CD14-positive monocyte (primary cell): ENCODE results near the gene EIF2B2. TPM values are rescaled to one million over a fixed set of nuclear protein-coding genes. Genes with fewer than 3 reads are reported as not detected.
A peak's percentile ranks its signal among the peaks of the same experiment; 100 is the strongest.

ENCODE experiments used
- DNase-seq, 3 donors: peaks; one replicate each; pipeline ENCODE4 v3.0.0-alpha.2; 2011 to 2022
- H2AFZ ChIP-seq: 2 replicates; pipeline ENCODE4 v1.6.0; 2012; ENCODE audit warnings: mild to moderate bottlenecking, low read depth, low read length, inconsistent platforms; ENCODE audit not compliant: insufficient read depth, poor library complexity, severe bottlenecking
- H3K27ac ChIP-seq, 2 donors: 1 replicate in 1 of 2; 2 replicates in 1 of 2; pipeline ENCODE4 v1.5.1; 2012 to 2013; ENCODE audit warnings: low read length in 2 of 2, control low read depth in 1 of 2, inconsistent platforms in 1 of 2, low read depth in 1 of 2, mild to moderate bottlenecking in 1 of 2
- H3K27me3 ChIP-seq, 2 donors: one replicate each; pipeline versions ENCODE4 v1.6.0 to v1.6.1; 2011 to 2013; ENCODE audit warnings: low read length in 2 of 2; ENCODE audit not compliant: control insufficient read depth in 2 of 2, insufficient read depth in 2 of 2
- H3K36me3 ChIP-seq, 2 donors: replicated peaks in 1 of 2; 1 replicate in 1 of 2; 2 replicates in 1 of 2; pipeline versions ENCODE4 v1.5.1 to v1.6.1; 2012 to 2013; ENCODE audit warnings: low read length in 2 of 2, control low read depth in 1 of 2, inconsistent platforms in 1 of 2, mild to moderate bottlenecking in 1 of 2; ENCODE audit not compliant: insufficient read depth in 2 of 2, control insufficient read depth in 1 of 2
- H3K4me1 ChIP-seq, 2 donors: 1 replicate in 1 of 2; 2 replicates in 1 of 2; pipeline versions ENCODE4 v1.5.1 to v1.6.1; 2012 to 2013; ENCODE audit warnings: low read length in 2 of 2, control low read depth in 1 of 2, inconsistent platforms in 1 of 2, mild to moderate bottlenecking in 1 of 2, moderate library complexity in 1 of 2; ENCODE audit not compliant: insufficient read depth in 2 of 2, control insufficient read depth in 1 of 2
- H3K4me2 ChIP-seq: replicated peaks from 2 replicates; pipeline ENCODE3; 2012; ENCODE audit warnings: low read length, moderate library complexity, mild to moderate bottlenecking; ENCODE audit not compliant: poor library complexity, severe bottlenecking; ENCODE audit errors: extremely low read depth
- H3K4me3 ChIP-seq, 3 experiments: fragments of 200-600 bp in 1 of 3; sonication (generic) in 1 of 3; replicated peaks in 1 of 3; 1 replicate in 2 of 3; 2 replicates in 1 of 3; pipeline ENCODE4 v1.5.1; 2011 to 2013; ENCODE audit warnings: low read length in 3 of 3, mild to moderate bottlenecking in 3 of 3, control low read depth in 2 of 3, low read depth in 2 of 3, inconsistent platforms in 1 of 3, moderate library complexity in 1 of 3
- H3K79me2 ChIP-seq: 2 replicates; pipeline ENCODE4 v1.6.0; 2012; ENCODE audit warnings: mild to moderate bottlenecking, control low read depth, inconsistent platforms, low read length, moderate library complexity; ENCODE audit not compliant: insufficient read depth
- H3K9ac ChIP-seq: 2 replicates; pipeline ENCODE4 v1.6.0; 2017; ENCODE audit warnings: low read length, mild to moderate bottlenecking; ENCODE audit not compliant: insufficient read depth, poor library complexity, severe bottlenecking
- H3K9me3 ChIP-seq, 2 donors: replicated peaks in 1 of 2; 1 replicate in 1 of 2; 2 replicates in 1 of 2; pipeline versions ENCODE4 v1.5.1 to v1.6.1; 2012 to 2013; ENCODE audit warnings: low read length in 2 of 2, control low read depth in 1 of 2; ENCODE audit not compliant: control insufficient read depth in 1 of 2, insufficient read depth in 1 of 2
- H4K20me1 ChIP-seq: 2 replicates; pipeline ENCODE4 v1.6.0; 2012; ENCODE audit warnings: mild to moderate bottlenecking, low read length, control low read depth, moderate library complexity; ENCODE audit not compliant: insufficient read depth
- H3K27ac Mint-ChIP-seq, 7 donors: one replicate each; pipeline ENCODE4 v1.8.0; 2020; ENCODE audit warnings: mild to moderate bottlenecking in 7 of 7, mixed read lengths in 7 of 7, moderate library complexity in 6 of 7, inconsistent platforms in 2 of 7
- H3K27me3 Mint-ChIP-seq, 3 donors: one replicate each; pipeline ENCODE4 v1.8.0; 2021 to 2022; ENCODE audit warnings: low read depth in 3 of 3, mild to moderate bottlenecking in 3 of 3, mixed read lengths in 3 of 3, moderate library complexity in 3 of 3, inconsistent platforms in 1 of 3
- H3K36me3 Mint-ChIP-seq, 2 donors: one replicate each; pipeline ENCODE4 v1.8.0; 2020; ENCODE audit warnings: mixed read lengths in 2 of 2, inconsistent platforms in 1 of 2, mild to moderate bottlenecking in 1 of 2
- H3K4me1 Mint-ChIP-seq: one replicate; pipeline ENCODE4 v1.8.0; 2020; ENCODE audit warnings: mild to moderate bottlenecking, mixed read lengths
- H3K4me3 Mint-ChIP-seq, 2 donors: one replicate each; pipeline ENCODE4 v1.8.0; 2020; ENCODE audit warnings: mild to moderate bottlenecking in 2 of 2, mixed read lengths in 2 of 2, moderate library complexity in 1 of 2
- H3K9me3 Mint-ChIP-seq, 7 donors: one replicate each; pipeline ENCODE4 v1.8.0; 2020 to 2022; ENCODE audit warnings: mixed read lengths in 7 of 7, mild to moderate bottlenecking in 6 of 7, moderate library complexity in 6 of 7, inconsistent platforms in 2 of 7
- WGBS: methylation state at CpG from one replicate; pipeline ENCODE4 v1.1.5; 2013; ENCODE audit warnings: missing lambda C conversion rate; ENCODE audit not compliant: insufficient coverage; 5-methylcytosine and 5-hydroxymethylcytosine counted together
- intact Hi-C, 2 donors: fragments of 100-400 bp; cut with micrococcal nuclease; formaldehyde crosslinking; loops; one replicate each; pipeline versions ENCODE4 v1.15.0 to v1.15.1; 2023
- polyA plus RNA-seq, 3 donors: library from polyadenylated mRNA; depleted of rRNA in 1 of 3; unstranded in 2 of 3; stranded (reverse) in 1 of 3; fragments of 300-500 nt in 2 of 3; fragments of >200 nt in 1 of 3; fragmentation: Illumina TruSeq in 2 of 3; gene quantifications; 1 replicate in 2 of 3; 2 replicates in 1 of 3; pipeline ENCODE4 v1.2.3, GENCODE V29; 2012 to 2021
- TF ChIP-seq, protein P1 (sequence below): fragments of 200-600 bp; IDR thresholded peaks from one replicate; pipeline ENCODE4 v1.8.0; 2022; ENCODE audit warnings: antibody characterized with exemption, mild to moderate bottlenecking

The EIF2B2 gene
- polyA plus RNA-seq, 3 donors = 20.8 to 26.3 (median 23.9) TPM

DNA sequence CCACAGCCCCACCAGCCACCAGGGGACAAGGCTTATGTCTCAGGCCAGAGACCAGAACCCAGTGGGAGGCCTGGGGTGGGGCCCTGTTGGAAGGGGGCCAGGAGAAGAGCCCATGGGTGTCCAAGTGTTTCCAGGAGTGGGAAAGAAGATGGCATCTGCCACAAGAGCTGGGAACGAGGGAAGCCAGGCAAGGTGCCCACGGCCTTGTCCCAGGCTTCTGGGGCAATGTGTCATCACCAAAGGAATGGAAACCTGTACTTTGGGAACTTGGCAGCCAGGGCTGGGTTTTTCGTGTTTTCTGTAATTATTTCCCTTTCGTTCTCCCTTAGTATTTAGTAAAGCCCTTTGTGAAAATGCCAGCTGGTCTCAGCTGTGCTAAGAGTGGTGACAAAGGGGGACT is 42.0 kb upstream of the EIF2B2 start:
- Mint-ChIP-seq H3K27me3 (peaks cover 10 to 19% (median 19%) of the 10 kb centered on the region in 3 donors), H3K27ac (no peak overlapping the region), H3K36me3 (peaks cover 0 to 4% of the 10 kb centered on the region in 2 donors), H3K4me1 (peaks cover 31% of the 10 kb centered on the region), H3K9me3 (no peaks in the 10 kb centered on the region), H3K4me3 (no peak overlapping the region)
- Histone ChIP-seq H3K9ac (no peak overlapping the region), H4K20me1 (no peaks in the 10 kb centered on the region), H3K4me3 (no peak overlapping the region), H3K27ac (no peak overlapping the region), H3K4me1 (peaks cover 22 to 32% of the 10 kb centered on the region in 2 donors), H3K4me2 (no peak overlapping the region), H3K36me3 (no peaks in the 10 kb centered on the region), H3K27me3 (peaks cover 0 to 5% of the 10 kb centered on the region in 2 donors), H3K9me3 (no peaks in the 10 kb centered on the region), H3K79me2 (no peaks in the 10 kb centered on the region), H2AFZ (no peak overlapping the region)
- no peak for DNase-seq
- TF ChIP-seq, protein P1, sequence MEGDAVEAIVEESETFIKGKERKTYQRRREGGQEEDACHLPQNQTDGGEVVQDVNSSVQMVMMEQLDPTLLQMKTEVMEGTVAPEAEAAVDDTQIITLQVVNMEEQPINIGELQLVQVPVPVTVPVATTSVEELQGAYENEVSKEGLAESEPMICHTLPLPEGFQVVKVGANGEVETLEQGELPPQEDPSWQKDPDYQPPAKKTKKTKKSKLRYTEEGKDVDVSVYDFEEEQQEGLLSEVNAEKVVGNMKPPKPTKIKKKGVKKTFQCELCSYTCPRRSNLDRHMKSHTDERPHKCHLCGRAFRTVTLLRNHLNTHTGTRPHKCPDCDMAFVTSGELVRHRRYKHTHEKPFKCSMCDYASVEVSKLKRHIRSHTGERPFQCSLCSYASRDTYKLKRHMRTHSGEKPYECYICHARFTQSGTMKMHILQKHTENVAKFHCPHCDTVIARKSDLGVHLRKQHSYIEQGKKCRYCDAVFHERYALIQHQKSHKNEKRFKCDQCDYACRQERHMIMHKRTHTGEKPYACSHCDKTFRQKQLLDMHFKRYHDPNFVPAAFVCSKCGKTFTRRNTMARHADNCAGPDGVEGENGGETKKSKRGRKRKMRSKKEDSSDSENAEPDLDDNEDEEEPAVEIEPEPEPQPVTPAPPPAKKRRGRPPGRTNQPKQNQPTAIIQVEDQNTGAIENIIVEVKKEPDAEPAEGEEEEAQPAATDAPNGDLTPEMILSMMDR = no peak
- intact Hi-C loops = no loop called here
- WGBS = 83% methylated on average over 4 of the region's 4 CpGs

DNA sequence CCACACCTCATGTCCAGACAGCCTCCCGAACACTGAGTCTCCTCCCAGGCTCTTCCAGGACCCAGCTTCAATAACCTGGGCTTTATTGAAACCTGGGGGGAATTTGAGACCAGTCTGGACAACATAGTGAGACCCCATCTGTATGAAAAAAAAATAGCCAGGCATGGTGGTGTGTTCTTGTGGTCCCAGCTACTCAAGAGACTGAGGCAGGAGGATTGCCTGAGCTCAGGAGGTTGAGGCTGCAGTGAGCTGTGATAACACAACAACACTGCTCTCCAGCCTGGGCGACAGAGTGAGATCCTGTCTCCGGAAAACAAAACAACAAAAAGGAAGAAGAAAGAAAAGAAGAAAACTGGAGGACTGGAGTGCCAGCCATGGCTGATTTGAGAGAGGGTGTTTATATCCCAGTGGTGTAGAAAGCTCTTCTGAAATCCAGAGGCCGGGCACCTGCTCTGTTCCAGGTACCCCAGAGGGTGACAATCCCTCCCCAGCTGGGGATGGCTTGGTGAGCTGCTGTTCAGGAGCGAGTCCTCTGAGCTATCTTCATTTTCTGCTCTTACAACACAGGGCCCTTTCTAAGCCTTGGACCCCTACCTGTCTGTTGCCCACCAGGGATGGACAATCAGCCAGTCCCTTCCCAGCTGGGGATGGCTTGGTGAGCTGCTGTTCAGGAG is 41.3 kb upstream of the EIF2B2 start:
- intact Hi-C loops = no loop called here
- Histone ChIP-seq H3K9me3 (no peaks in the 10 kb centered on the region), H2AFZ (peak overlapping the region; percentile 77), H3K4me1 (peaks cover 20 to 29% of the 10 kb centered on the region in 2 donors), H4K20me1 (no peaks in the 10 kb centered on the region), H3K9ac (no peak overlapping the region), H3K27me3 (no peaks in the 10 kb centered on the region), H3K36me3 (no peaks in the 10 kb centered on the region), H3K27ac (peak overlapping the region in 1 of 2 donors; percentile 78), H3K4me3 (peak overlapping the region in 1 of 3 experiments; percentile 68), H3K79me2 (no peaks in the 10 kb centered on the region), H3K4me2 (peak overlapping the region; percentile 83)
- Mint-ChIP-seq H3K27me3 (peaks cover 5 to 14% (median 12%) of the 10 kb centered on the region in 3 donors), H3K27ac (peak overlapping the region in 2 of 7 donors; percentile 15 to 72), H3K9me3 (no peaks in the 10 kb centered on the region), H3K36me3 (peaks cover 0 to 4% of the 10 kb centered on the region in 2 donors), H3K4me1 (peaks cover 31% of the 10 kb centered on the region), H3K4me3 (no peak overlapping the region)
- no peak for DNase-seq
- TF ChIP-seq, protein P1 = no peak
- 100% methylated on average over 2 of the region's 5 CpGs for WGBS
